ENCODE data around the gene DAGLA. TPM values are rescaled to one million over a fixed set of nuclear protein-coding genes. Genes with fewer than 3 reads are reported as not detected.
A peak's percentile ranks its signal among the peaks of the same experiment; 100 is the strongest.

Gene DAGLA
- total RNA-seq, 2 experiments from 2014 or later = 0.05 TPM; not detected in 1

- intact Hi-C loops (cut with micrococcal nuclease) = loop anchor here (10.0 kb wide), 1 partner anchor 102 kb away; no protein-coding TSS in a partner anchor
- POLR2A ChIA-PET = no interaction called here
- Mint-ChIP-seq H3K36me3 (ENCODE audit: low read depth) (no peaks in the 10 kb centered on the region), H3K27ac (no peak overlapping the region), H3K4me3 (no peak overlapping the region), H3K9me3 (no peaks in the 10 kb centered on the region), H3K4me1 (ENCODE audit: low read depth) (no peaks in the 10 kb centered on the region), H3K27me3 (no peaks in the 10 kb centered on the region)
- CTCF ChIA-PET = interaction anchor here (0.9 to 1.7 kb wide), 4 partner anchors 21 to 158 kb away, joined by 3 to 7 read pairs (median 4); no protein-coding TSS in a partner anchor
- no peak for TF ChIP-seq CTCF (IDR thresholded peaks at IDR 0.05)
- ATAC-seq (no peak), DNase-seq (no peak)
Observed at GRCh38 chr11:61636676-61637075, 43.5 kb upstream of the DAGLA start.

GRCh38 chr11:61637277-61637676, 42.9 kb upstream of the DAGLA start:
- DNase-seq (no peak), ATAC-seq (no peak)
- Mint-ChIP-seq H3K27ac (no peak overlapping the region), H3K9me3 (no peaks in the 10 kb centered on the region), H3K4me1 (ENCODE audit: low read depth) (no peaks in the 10 kb centered on the region), H3K4me3 (no peak overlapping the region), H3K36me3 (ENCODE audit: low read depth) (no peaks in the 10 kb centered on the region), H3K27me3 (no peaks in the 10 kb centered on the region)
- intact Hi-C loops (cut with micrococcal nuclease) = loop anchor here (10.0 kb wide), 1 partner anchor 102 kb away; no protein-coding TSS in a partner anchor
- TF ChIP-seq CTCF (IDR thresholded peaks at IDR 0.05) = no peak
- CTCF ChIA-PET = interaction anchor here (1.6 to 3.4 kb wide), 4 partner anchors 8 to 159 kb away, joined by 3 to 30 read pairs (median 22); no protein-coding TSS in a partner anchor
- POLR2A ChIA-PET = no interaction called here

- Mint-ChIP-seq H3K27me3 (no peaks in the 10 kb centered on the region), H3K4me3 (no peak overlapping the region), H3K27ac (no peak overlapping the region), H3K4me1 (ENCODE audit: low read depth) (no peaks in the 10 kb centered on the region), H3K36me3 (ENCODE audit: low read depth) (no peaks in the 10 kb centered on the region), H3K9me3 (no peaks in the 10 kb centered on the region)
- no peak for ATAC-seq
- DNase-seq = peak; percentile 12
- no peak for TF ChIP-seq CTCF (IDR thresholded peaks at IDR 0.05)
- ChIA-PET CTCF (interaction anchor here (1.0 to 3.4 kb wide), 9 partner anchors 11 to 194 kb away, joined by 3 to 28 read pairs (median 11); no protein-coding TSS in a partner anchor), POLR2A (no interaction called here)
- intact Hi-C loops (cut with micrococcal nuclease) = loop anchor here (10.0 kb wide), 1 partner anchor 105 kb away; no protein-coding TSS in a partner anchor
Observed at GRCh38 chr11:61639816-61640443, 40.3 kb upstream of the DAGLA start.

GRCh38 chr11:61642162-61642561, 38.0 kb upstream of the DAGLA start:
- no peak for DNase-seq
- ChIA-PET POLR2A (no interaction called here), CTCF (no interaction called here)
- Mint-ChIP-seq H3K4me1 (ENCODE audit: low read depth) (no peaks in the 10 kb centered on the region), H3K27ac (no peak overlapping the region), H3K27me3 (no peaks in the 10 kb centered on the region), H3K9me3 (no peaks in the 10 kb centered on the region), H3K4me3 (no peak overlapping the region), H3K36me3 (ENCODE audit: low read depth) (no peaks in the 10 kb centered on the region)
- intact Hi-C loops (cut with micrococcal nuclease) = no loop called here
- no peak for TF ChIP-seq CTCF (IDR thresholded peaks at IDR 0.05)
- ATAC-seq = no peak

- Mint-ChIP-seq H3K27me3 (no peaks in the 10 kb centered on the region), H3K36me3 (ENCODE audit: low read depth) (no peaks in the 10 kb centered on the region), H3K4me1 (ENCODE audit: low read depth) (no peaks in the 10 kb centered on the region), H3K9me3 (no peaks in the 10 kb centered on the region), H3K4me3 (no peak overlapping the region), H3K27ac (no peak overlapping the region)
- no peak for DNase-seq
- CTCF ChIA-PET = interaction anchor here (1.1 to 1.6 kb wide), 3 partner anchors 18 to 167 kb away, joined by 3 to 6 read pairs (median 4); no protein-coding TSS in a partner anchor
- intact Hi-C loops (cut with micrococcal nuclease) = no loop called here
- POLR2A ChIA-PET = no interaction called here
- no peak for ATAC-seq
- TF ChIP-seq CTCF (IDR thresholded peaks at IDR 0.05) = no peak
Observed at GRCh38 chr11:61645179-61645868, 34.9 kb upstream of the DAGLA start.

All from activated CD8-positive, alpha-beta T cell treated with anti-CD3 and anti-CD28 coated beads for 36 hours (primary cell).